NCI-H69 (cell line): ENCODE results near the gene ELK4.

Source experiments
- DNase-seq: peaks from one replicate; lab custom pipeline; 2025; lab: John Stamatoyannopoulos, UW

ELK4 gene, protein sequence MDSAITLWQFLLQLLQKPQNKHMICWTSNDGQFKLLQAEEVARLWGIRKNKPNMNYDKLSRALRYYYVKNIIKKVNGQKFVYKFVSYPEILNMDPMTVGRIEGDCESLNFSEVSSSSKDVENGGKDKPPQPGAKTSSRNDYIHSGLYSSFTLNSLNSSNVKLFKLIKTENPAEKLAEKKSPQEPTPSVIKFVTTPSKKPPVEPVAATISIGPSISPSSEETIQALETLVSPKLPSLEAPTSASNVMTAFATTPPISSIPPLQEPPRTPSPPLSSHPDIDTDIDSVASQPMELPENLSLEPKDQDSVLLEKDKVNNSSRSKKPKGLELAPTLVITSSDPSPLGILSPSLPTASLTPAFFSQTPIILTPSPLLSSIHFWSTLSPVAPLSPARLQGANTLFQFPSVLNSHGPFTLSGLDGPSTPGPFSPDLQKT

GRCh38 chr1:205631768-205632668 lies at the start of gene ELK4:
Gene ELK4 (minus strand): TSS chr1:205632011. CDS start chr1:205623882, 8,129 bp downstream.
- DNase-seq = peak; percentile 99

- DNase-seq = no peak
These were observed 49.6 kb upstream of the ELK4 start for GRCh38 chr1:205681364-205681763.

GRCh38 chr1:205680073-205680851 lies 48.5 kb upstream of the ELK4 start, which contains the start of gene SLC45A3:
Gene SLC45A3 (minus strand): TSS chr1:205680509. CDS start chr1:205664656, 15,853 bp downstream.
- DNase-seq = peak; percentile 90

DNA sequence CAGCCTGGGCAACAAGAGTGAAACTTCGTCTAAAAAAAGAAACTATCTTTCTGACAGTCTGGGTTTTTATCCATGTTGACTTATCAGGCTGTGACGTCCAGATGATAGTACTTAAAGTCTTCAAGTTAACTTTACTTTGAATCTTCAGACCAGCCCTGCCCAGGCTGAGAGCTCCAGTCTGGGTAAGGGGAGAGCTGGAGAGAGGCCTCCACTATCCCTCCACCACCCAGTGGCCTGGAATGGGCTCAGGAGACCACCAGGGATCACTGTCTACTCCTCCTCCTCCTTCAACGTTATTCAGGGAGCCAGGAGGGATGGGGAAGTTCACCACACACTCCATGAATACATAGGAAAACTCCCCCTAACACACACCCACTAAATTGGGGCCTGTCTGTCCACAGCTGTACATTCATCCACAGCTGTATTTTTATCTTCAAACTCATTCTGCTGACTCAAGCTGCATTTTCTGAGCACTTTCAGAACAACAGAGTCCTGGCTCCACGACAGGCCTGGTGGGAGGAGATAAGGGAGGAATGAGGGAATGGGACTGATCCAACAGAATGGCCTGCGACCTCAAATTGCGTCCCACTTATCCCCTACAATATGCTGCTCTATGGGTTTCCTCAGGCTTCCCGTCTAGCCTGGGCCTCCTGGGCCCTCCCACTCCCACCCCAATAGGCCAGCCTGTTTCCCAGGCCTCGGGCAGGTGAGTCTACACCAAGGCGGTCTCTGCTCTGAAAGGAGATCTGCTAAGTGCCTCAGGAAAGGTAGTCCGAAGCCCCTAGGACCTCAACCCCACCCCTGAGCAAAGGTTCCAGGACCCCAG lies 46.7 kb upstream of the ELK4 start:
- no peak for DNase-seq

- no peak for DNase-seq
These were observed 45.4 kb upstream of the ELK4 start for GRCh38 chr1:205677167-205677566.

DNA sequence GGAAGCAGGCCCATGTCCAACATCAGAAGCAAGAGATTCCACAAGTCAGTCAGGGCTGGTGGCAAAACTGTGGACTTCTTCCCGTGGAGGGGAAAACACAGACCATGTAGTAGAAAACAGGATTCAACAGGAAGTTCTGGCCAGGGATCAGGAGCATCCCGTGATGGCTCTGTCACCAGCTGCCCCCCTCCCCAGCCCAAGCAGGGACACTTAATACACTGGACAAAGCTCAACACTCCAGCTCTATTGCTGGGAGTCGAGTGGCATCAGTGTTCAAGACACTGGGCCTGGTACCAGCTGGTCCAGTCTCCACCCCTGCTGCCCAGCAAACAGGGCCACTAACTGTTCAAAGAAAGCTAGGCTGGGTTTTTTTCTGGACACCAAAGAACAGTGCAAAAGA lies 44.8 kb upstream of the ELK4 start:
- no peak for DNase-seq

- no peak for DNase-seq
These were observed 44.2 kb upstream of the ELK4 start for GRCh38 chr1:205676002-205676401.

DNA sequence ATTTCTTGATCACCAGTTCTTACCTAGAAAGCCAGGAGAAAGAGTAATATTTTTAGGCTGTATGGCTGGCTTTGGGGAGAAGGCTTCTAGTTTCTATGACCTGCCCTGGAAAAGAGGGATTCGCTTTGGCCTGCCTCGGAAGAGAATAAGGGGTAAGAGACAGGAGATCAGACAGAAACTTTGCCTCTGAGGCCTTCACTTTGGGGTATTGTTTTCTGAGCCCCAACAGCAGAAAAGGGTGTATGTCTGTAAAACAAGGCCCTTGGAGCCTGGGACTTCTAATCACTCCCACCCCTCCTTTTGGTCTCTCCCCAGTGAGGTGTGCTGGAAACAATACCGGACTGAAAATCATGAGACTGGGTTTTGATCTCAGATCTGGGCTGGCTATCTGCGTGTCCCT lies 43.4 kb upstream of the ELK4 start:
- no peak for DNase-seq

- DNase-seq = no peak
These were observed 41.2 kb upstream of the ELK4 start for GRCh38 chr1:205672970-205673369.

GRCh38 chr1:205672395-205672889 lies 40.6 kb upstream of the ELK4 start:
- no peak for DNase-seq

- DNase-seq = no peak
These were observed 39.0 kb upstream of the ELK4 start for GRCh38 chr1:205670611-205671430.

DNA sequence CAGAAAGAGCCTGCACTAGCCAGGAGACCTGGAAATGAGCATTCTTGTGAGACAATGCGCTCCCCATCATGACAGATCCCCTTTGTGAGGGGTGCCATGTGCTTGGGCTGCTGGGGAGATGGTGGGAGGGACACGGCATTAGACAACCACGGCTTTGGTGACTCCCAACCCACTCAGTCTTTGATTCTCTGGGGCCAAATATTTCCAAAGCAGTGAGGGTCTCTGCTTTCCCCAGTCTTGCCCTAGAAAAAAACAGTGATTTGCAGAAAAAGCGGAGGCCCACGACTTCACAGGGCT lies 38.3 kb upstream of the ELK4 start:
- DNase-seq = no peak

GRCh38 chr1:205669341-205670149 lies 37.7 kb upstream of the ELK4 start:
- DNase-seq = no peak

GRCh38 chr1:205668951-205669340 lies 37.1 kb upstream of the ELK4 start:
- no peak for DNase-seq

GRCh38 chr1:205667909-205668643 lies 36.3 kb upstream of the ELK4 start:
- no peak for DNase-seq

DNA sequence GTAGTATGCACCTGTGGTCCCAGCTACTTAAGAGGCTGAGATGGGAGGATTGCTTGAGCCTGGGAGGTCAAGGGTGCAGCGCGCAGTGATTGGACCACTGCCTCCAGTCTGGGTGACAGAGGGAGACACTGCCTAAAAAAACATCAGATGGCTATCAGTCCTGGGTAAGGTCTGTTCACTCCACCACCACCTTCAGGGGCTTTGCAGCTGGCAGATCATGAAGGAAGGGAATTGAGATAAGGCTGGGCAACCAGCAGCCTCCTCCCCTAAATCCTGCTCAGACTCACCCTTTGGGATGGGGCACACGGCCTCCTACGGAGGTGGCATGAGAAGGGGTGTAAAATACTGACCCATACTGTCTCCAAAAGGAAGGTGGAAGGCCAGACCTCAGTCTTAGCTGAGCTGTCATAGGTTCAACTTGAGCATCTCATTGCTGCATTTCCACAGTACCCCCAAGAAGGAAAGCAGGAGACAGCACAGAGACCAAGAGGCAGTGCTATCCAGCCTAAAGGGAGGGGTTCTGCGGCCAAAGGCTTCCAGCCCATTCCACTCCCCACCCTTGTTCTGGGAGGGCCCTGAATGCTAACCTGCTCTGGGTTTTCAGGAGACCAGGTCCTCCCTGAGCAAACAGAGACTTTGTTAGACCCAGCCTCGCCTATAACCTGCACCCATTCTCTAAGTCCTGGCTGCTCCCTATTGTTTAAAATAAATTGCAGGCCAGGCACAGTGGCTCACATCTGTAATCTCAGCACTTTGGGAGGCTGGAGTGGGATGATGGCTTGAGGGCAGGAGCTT lies 34.8 kb upstream of the ELK4 start:
- no peak for DNase-seq

DNA sequence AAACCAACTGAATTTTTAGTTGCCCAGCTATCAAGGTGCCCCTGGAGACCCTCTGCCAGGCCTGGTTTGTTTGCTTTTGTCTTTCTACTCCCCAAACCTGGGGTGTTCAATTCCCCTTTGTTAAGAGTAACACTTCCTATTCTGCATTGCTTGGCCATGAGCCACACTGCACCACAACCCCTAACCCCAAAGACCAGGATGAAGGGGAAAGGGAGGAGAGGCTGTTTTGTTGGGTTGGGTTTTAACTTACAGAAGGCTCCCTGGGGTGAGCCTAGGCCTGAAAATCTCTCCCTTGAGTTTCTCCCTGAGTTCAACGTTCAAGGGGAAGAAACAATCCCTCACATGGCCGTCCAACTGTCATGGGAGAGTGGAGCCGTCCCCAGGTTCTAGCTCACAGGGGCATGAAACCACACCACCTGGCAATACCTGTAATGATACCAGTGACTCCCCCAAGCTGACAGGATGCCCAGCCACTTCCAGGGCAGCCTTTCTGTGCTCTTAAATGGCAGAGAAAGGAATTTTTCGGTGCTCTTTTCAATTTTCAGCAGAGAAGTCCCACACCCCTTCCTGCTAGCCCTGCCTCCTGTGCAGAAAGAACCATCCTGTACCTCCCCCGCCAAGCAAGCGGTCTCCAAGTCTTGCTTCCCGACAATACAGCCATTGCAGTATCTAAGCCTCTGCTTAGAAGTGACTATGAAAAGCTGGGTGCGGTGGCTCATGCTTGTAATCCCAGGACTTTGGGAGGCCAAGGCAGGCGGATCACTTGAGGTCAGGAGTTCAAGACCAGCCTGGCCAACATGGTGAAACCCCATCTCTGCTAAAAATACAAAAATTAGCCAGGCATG lies 33.6 kb upstream of the ELK4 start:
- DNase-seq = peak; percentile 71
